ENCODE data around the gene CENPU. TPM values are rescaled to one million over a fixed set of nuclear protein-coding genes. Genes with fewer than 3 reads are reported as not detected.

Gene CENPU
- total RNA-seq, 2 donors from 2014 or later, result 0.85 to 1.1 TPM

DNA sequence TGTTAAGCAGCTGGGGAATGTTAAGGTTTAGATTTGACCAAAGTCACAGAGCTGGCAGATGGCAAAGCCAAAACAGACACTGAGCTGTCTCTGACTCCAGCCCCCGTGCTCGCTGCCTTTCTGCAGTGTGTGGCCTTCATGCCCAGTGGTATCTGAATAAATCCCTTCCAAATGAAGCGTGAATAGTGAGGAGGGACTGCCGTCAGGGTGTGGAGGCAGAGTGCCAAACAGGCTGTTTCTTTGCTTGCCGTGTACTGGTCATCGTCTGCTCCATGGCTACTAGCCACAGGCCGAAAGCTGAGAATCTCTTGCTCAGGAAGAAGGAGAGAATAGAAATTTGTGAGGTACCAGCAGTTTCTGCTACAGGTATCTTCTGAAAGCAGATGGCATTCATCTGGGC, 64.6 kb downstream of the CENPU start:
- H3K36me3 ChIP-seq, result peaks cover 26% of the 10 kb centered on the region
- no peak for DNase-seq (ENCODE audit: low spot score)
- no peak overlapping the region for H3K27ac ChIP-seq

DNA sequence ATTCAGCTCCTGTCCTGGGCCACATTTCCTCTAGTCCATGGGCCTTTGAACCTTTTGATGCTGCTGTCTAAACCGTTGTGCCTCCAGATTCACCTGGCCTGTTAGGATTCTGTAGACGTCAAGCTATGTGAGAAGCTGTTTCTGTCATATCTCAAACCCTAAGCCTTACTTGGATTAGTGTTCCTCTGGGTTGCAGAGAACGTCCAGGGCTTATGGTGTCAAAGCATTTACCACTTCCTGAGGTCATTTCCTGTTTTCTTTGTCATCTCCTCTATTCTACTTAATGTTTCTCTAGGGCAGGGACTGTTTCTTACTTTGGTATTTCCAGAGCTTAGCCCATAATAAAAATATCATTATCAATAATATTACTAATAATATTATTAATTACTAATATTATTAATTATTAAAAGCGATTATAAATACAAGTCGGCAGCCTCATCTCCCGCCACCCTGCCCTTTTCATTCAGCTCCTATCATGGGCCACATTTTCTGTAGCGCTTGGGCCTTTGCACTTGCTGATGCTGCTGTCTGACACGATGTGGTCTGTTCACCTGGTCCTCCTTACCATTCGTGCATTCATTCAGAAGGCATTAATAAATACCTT, 65.3 kb downstream of the CENPU start:
- DNase-seq (ENCODE audit: low spot score), result no peak
- no peak overlapping the region for H3K27ac ChIP-seq
- TF ChIP-seq, protein P1, sequence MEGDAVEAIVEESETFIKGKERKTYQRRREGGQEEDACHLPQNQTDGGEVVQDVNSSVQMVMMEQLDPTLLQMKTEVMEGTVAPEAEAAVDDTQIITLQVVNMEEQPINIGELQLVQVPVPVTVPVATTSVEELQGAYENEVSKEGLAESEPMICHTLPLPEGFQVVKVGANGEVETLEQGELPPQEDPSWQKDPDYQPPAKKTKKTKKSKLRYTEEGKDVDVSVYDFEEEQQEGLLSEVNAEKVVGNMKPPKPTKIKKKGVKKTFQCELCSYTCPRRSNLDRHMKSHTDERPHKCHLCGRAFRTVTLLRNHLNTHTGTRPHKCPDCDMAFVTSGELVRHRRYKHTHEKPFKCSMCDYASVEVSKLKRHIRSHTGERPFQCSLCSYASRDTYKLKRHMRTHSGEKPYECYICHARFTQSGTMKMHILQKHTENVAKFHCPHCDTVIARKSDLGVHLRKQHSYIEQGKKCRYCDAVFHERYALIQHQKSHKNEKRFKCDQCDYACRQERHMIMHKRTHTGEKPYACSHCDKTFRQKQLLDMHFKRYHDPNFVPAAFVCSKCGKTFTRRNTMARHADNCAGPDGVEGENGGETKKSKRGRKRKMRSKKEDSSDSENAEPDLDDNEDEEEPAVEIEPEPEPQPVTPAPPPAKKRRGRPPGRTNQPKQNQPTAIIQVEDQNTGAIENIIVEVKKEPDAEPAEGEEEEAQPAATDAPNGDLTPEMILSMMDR (IDR thresholded peaks at IDR 0.05), result no peak
- no peaks in the 10 kb centered on the region for H3K9me3 ChIP-seq
- no peak overlapping the region for H3K4me3 ChIP-seq
- H3K4me1 ChIP-seq, result peaks cover 0 to 10% of the 10 kb centered on the region in 2 donors
- H3K27me3 ChIP-seq, result no peaks in the 10 kb centered on the region
- peaks cover 19% of the 10 kb centered on the region for H3K36me3 ChIP-seq

More for the DNA sequence above, 64.6 kb downstream of the CENPU start:
- no peaks in the 10 kb centered on the region for H3K27me3 ChIP-seq
- TF ChIP-seq, protein P1 (IDR thresholded peaks at IDR 0.05), result no peak
- no peaks in the 10 kb centered on the region for H3K9me3 ChIP-seq
- peaks cover 0 to 10% of the 10 kb centered on the region in 2 donors for H3K4me1 ChIP-seq
- H3K4me3 ChIP-seq, result no peak overlapping the region

DNA sequence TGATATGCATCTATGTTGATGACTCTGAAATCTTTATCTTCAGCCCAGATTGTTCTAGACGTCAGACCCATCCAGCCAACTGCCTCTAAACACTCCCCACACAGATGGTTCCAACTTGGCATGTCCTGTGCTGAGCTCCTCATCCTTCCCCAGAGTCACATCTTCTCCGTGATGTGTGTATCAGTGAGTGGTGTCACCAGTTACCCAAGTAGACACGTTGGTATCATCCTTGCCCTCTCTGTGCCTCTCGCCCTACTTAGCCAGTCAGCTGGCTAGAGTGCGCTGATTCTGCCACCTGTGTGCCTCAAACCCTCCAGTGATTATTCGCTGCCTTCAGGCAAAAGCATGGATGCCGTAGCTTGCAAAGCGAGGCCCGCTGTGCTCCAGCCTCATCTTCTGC, 65.8 kb downstream of the CENPU start:
- H3K27me3 ChIP-seq, result no peaks in the 10 kb centered on the region
- no peak for DNase-seq (ENCODE audit: low spot score)
- no peak overlapping the region for H3K4me3 ChIP-seq
- TF ChIP-seq, protein P1 (IDR thresholded peaks at IDR 0.05), result no peak
- H3K27ac ChIP-seq, result no peak overlapping the region
- no peaks in the 10 kb centered on the region for H3K9me3 ChIP-seq
- H3K4me1 ChIP-seq, result peaks cover 0 to 10% of the 10 kb centered on the region in 2 donors
- peaks cover 17% of the 10 kb centered on the region for H3K36me3 ChIP-seq

DNA sequence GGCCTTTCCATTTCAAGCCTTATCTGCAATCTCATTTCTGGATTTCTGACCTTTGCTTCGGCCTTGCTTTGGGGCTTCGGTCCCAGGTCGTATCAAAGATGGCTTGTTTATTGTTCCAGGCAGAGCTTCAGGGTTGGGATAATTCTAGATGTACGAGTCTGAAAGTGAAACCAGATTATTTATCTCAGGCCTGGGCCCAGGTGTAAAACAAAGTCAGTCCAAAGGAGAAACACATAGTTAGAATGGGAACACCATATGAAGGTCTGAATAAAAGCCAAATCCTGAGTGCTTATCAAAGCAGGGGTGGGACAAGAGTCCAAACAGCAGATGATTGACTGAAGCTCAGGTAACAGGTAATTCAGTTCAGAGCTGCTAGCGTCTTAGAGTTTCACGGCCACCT, 67.2 kb downstream of the CENPU start:
- Histone ChIP-seq H3K9me3 (no peaks in the 10 kb centered on the region), H3K27ac (no peak overlapping the region), H3K4me1 (peaks cover 0 to 10% of the 10 kb centered on the region in 2 donors), H3K4me3 (no peak overlapping the region), H3K27me3 (no peaks in the 10 kb centered on the region), H3K36me3 (peaks cover 9% of the 10 kb centered on the region)
- DNase-seq (ENCODE audit: low spot score), result no peak
- TF ChIP-seq, protein P1 (IDR thresholded peaks at IDR 0.05), result no peak

DNA sequence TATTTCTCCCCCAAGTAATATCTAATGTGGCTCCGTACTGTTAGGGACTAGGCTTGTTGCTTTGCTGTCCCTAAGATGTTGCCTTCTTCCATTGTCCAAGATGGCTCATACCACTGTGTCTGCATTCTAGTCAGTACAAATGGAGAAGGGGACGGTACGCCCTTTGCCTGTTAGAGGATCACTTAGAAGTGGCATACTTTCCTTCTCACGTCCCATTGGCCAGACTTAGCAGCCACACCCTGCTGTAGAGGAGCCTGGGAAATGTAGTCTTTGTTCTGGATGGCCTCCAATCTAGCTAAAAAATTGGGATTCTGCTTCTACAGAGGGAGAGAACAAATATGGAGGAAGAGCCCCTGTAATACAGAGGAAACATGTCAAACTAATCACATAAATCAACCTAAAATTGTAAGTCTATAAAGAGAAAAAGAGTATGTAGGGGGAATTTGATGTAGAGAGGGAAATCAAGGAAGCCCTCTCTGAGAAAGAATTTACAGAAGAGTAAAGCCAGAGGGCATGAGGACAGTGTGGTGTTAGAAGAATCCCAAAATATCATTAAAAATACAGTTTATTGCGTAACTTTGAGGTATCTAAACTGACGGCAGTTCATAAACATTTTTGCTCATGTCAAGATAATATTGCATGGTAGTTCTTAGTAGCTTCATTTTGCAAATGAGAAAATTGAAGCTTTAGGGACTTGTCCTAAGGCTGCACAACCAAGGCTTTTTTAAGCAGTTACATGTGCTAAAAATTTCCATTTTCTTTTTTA, 69.3 kb downstream of the CENPU start:
- TF ChIP-seq, protein P1 (IDR thresholded peaks at IDR 0.05), result no peak
- Histone ChIP-seq H3K9me3 (no peaks in the 10 kb centered on the region), H3K4me3 (no peak overlapping the region), H3K27ac (no peak overlapping the region), H3K4me1 (peaks cover 0 to 8% of the 10 kb centered on the region in 2 donors), H3K36me3 (peaks cover 27% of the 10 kb centered on the region), H3K27me3 (no peaks in the 10 kb centered on the region)
- DNase-seq (ENCODE audit: low spot score), result no peak

Measured in right atrium auricular region (tissue), 2 donors.